Measurements from ENCODE around the gene SERPINE2.
A peak's percentile ranks its signal among the peaks of the same experiment; 100 is the strongest.

SERPINE2 gene

DNA sequence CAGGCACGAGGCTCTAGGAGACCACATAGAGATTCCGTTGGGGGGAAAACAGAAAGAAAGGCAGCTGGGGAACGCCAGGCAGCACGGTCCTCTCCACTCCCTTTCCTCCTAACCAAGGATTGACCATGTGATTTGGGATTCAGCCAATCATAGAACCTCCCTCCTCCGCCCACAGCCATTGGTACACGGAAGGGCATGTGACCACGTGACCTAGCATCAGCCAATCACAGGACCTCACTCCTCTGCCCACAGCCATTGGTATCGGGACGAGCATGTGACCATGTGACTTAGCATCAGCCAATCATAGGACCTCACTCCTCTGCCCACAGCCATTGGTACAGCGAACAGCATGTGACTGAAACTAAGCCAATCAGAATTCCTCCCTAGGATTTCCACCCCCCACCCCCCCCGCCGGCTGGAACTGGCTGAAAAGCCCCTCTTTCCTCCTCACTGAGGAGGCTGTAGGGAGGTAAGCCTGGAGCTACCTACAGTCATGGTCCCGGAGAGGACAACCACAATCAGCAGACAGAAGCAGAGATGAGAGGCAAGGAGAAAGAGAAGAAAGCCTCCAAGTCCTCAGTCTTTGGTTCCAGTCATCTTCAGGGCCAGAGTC lies 7.6 kb downstream of the SERPINE2 start:
- no peak overlapping the region for H3K4me3 ChIP-seq (ENCODE audit: low read depth, low read length)
- no peak overlapping the region for H3K27ac ChIP-seq (ENCODE audit: low read depth, low read length)
- H3K4me1 ChIP-seq (ENCODE audit: control insufficient read depth, insufficient read depth, low read length): peaks cover 26% of the 10 kb centered on the region
- H3K9ac ChIP-seq (ENCODE audit: low read depth, low read length): no peak overlapping the region
- no peaks in the 10 kb centered on the region for H3K36me3 ChIP-seq (ENCODE audit: control insufficient read depth, insufficient read depth, low read length)
- H3K9me3 ChIP-seq (ENCODE audit: control insufficient read depth, insufficient read depth, low read length): no peaks in the 10 kb centered on the region
- H3K27me3 ChIP-seq (ENCODE audit: control insufficient read depth, insufficient read depth, low read length): no peaks in the 10 kb centered on the region; the same call in 1 of the 2 replicates

GRCh38 chr2:224030786-224031185 lies 8.3 kb downstream of the SERPINE2 start:
- Histone ChIP-seq H3K9ac (ENCODE audit: low read depth, low read length) (no peak overlapping the region), H3K27ac (ENCODE audit: low read depth, low read length) (no peak overlapping the region), H3K9me3 (ENCODE audit: control insufficient read depth, insufficient read depth, low read length) (no peaks in the 10 kb centered on the region), H3K36me3 (ENCODE audit: control insufficient read depth, insufficient read depth, low read length) (no peaks in the 10 kb centered on the region), H3K27me3 (ENCODE audit: control insufficient read depth, insufficient read depth, low read length) (no peaks in the 10 kb centered on the region), H3K4me1 (ENCODE audit: control insufficient read depth, insufficient read depth, low read length) (peaks cover 33% of the 10 kb centered on the region), H3K4me3 (ENCODE audit: low read depth, low read length) (no peak overlapping the region)

GRCh38 chr2:224029876-224030275 lies 9.2 kb downstream of the SERPINE2 start:
- no peak overlapping the region for H3K4me3 ChIP-seq (ENCODE audit: low read depth, low read length)
- no peaks in the 10 kb centered on the region for H3K36me3 ChIP-seq (ENCODE audit: control insufficient read depth, insufficient read depth, low read length)
- no peak overlapping the region for H3K27ac ChIP-seq (ENCODE audit: low read depth, low read length)
- H3K9ac ChIP-seq (ENCODE audit: low read depth, low read length): no peak overlapping the region
- H3K9me3 ChIP-seq (ENCODE audit: control insufficient read depth, insufficient read depth, low read length): no peaks in the 10 kb centered on the region
- H3K27me3 ChIP-seq (ENCODE audit: control insufficient read depth, insufficient read depth, low read length): no peaks in the 10 kb centered on the region
- peaks cover 36% of the 10 kb centered on the region for H3K4me1 ChIP-seq (ENCODE audit: control insufficient read depth, insufficient read depth, low read length)

DNA sequence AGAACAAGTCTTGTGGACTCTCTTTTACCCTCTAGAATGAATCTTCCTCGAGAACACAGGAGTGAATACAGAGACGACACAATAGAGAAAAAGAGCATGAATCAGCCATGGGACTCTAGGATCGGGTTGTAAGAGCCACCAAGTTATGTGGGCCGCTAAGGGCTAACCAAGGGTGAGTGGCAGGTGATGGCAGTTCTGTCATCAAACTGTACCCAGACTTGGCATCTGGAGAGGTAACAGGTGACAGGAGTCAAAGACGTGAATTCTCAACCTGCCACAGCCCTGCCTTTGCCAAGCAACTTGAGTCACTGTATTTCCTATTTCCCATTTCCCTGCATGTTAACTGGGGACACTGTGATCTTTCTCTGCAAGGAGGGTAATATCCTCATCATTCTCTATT lies 11.2 kb downstream of the SERPINE2 start:
- no peaks in the 10 kb centered on the region for H3K36me3 ChIP-seq (ENCODE audit: control insufficient read depth, insufficient read depth, low read length)
- no peak overlapping the region for H3K27ac ChIP-seq (ENCODE audit: low read depth, low read length)
- no peak overlapping the region for H3K4me3 ChIP-seq (ENCODE audit: low read depth, low read length)
- H3K27me3 ChIP-seq (ENCODE audit: control insufficient read depth, insufficient read depth, low read length): no peaks in the 10 kb centered on the region
- H3K4me1 ChIP-seq (ENCODE audit: control insufficient read depth, insufficient read depth, low read length): peaks cover 48% of the 10 kb centered on the region
- H3K9me3 ChIP-seq (ENCODE audit: control insufficient read depth, insufficient read depth, low read length): no peaks in the 10 kb centered on the region
- H3K9ac ChIP-seq (ENCODE audit: low read depth, low read length): no peak overlapping the region

DNA sequence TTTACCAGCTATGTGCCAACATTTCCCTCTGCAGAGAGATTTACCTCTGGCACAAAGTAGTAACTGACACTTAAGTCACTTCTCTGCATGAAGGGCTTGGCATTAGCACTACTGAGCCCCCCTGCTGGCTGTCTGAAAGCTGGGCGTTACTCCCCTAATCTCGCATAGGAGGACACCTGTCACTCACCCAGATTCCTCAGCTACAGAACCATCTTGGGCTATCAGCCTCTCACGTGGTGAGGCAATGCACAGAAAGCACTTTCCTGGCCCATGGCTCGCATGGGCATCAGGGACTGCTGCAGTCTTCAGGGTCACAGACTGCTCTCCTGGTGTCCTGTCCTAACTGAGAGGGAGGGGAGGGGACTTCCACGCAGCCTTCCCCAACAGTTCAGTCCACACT lies 12.0 kb downstream of the SERPINE2 start:
- Histone ChIP-seq H3K36me3 (ENCODE audit: control insufficient read depth, insufficient read depth, low read length) (no peaks in the 10 kb centered on the region), H3K27ac (ENCODE audit: low read depth, low read length) (no peak overlapping the region), H3K9ac (ENCODE audit: low read depth, low read length) (no peak overlapping the region), H3K4me3 (ENCODE audit: low read depth, low read length) (peak overlapping the region; percentile 3; the same call in 1 of the 2 replicates), H3K4me1 (ENCODE audit: control insufficient read depth, insufficient read depth, low read length) (peaks cover 39% of the 10 kb centered on the region), H3K9me3 (ENCODE audit: control insufficient read depth, insufficient read depth, low read length) (no peaks in the 10 kb centered on the region), H3K27me3 (ENCODE audit: control insufficient read depth, insufficient read depth, low read length) (no peaks in the 10 kb centered on the region)

DNA sequence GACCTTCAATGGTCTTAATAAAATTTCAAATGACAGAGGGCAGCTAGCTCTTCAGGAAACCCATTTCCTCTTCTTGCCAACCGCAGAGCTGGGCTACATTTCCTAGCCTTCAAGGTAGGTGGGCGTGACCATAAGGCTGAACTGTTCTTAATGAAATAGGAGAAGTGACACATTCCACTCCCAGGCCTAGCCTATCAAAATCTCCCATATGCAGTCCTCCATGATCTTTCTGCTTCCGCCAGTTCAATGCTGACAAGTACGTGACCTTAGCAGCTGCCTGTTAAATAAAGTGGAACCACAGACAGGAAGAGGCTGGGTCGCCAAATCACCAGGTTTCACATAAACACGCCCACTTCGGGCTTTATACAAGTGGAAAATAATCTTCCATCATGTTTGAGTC lies 13.2 kb downstream of the SERPINE2 start:
- Histone ChIP-seq H3K9ac (ENCODE audit: low read depth, low read length) (no peak overlapping the region), H3K36me3 (ENCODE audit: control insufficient read depth, insufficient read depth, low read length) (no peaks in the 10 kb centered on the region), H3K4me1 (ENCODE audit: control insufficient read depth, insufficient read depth, low read length) (peaks cover 34% of the 10 kb centered on the region), H3K27me3 (ENCODE audit: control insufficient read depth, insufficient read depth, low read length) (no peaks in the 10 kb centered on the region), H3K27ac (ENCODE audit: low read depth, low read length) (no peak overlapping the region), H3K4me3 (ENCODE audit: low read depth, low read length) (no peak overlapping the region), H3K9me3 (ENCODE audit: control insufficient read depth, insufficient read depth, low read length) (no peaks in the 10 kb centered on the region)

DNA sequence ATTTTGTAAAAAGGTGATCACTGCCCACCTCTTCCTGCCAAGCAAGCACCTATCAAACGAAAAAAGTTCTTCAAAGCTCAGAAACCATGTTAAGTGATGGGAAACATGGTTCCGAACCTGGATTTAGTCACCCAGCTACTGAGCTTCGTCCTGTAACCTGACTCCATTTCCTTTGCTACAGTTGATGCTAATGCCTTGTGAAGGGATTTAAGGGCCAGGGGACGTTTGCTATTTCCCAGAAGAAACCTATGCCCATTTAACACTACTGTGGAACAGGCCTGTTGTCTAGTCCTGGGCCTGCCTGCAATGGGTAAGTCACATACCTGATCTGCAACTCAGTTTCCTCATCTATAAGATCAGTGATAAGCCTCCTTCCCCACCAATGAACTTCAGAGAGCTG lies 14.8 kb downstream of the SERPINE2 start:
- H3K4me1 ChIP-seq (ENCODE audit: control insufficient read depth, insufficient read depth, low read length): peaks cover 34% of the 10 kb centered on the region
- no peak overlapping the region for H3K27ac ChIP-seq (ENCODE audit: low read depth, low read length)
- H3K36me3 ChIP-seq (ENCODE audit: control insufficient read depth, insufficient read depth, low read length): no peaks in the 10 kb centered on the region
- no peaks in the 10 kb centered on the region for H3K27me3 ChIP-seq (ENCODE audit: control insufficient read depth, insufficient read depth, low read length)
- H3K9me3 ChIP-seq (ENCODE audit: control insufficient read depth, insufficient read depth, low read length): no peaks in the 10 kb centered on the region
- no peak overlapping the region for H3K9ac ChIP-seq (ENCODE audit: low read depth, low read length)
- no peak overlapping the region for H3K4me3 ChIP-seq (ENCODE audit: low read depth, low read length)

DNA sequence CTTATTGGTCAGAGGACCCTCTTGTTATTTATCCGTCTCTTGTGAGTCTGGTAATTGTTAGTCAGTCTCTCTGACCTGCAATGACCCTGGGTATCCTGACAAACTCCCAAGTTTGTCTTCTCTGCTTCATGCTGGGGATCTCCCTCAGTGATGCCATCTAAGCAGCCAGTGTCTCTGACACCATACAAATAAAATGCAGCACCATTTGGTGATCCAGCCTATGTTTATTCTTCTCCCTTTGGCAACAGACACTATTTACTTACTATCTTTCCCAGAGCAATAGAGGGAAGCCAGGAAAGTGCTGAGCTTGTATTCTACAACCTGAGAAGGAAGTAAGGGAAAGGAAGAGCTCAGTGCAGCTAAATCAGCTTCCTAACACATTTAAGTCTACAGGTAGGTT lies 15.9 kb downstream of the SERPINE2 start:
- H3K9ac ChIP-seq (ENCODE audit: low read depth, low read length): no peak overlapping the region
- H3K36me3 ChIP-seq (ENCODE audit: control insufficient read depth, insufficient read depth, low read length): no peaks in the 10 kb centered on the region
- no peaks in the 10 kb centered on the region for H3K9me3 ChIP-seq (ENCODE audit: control insufficient read depth, insufficient read depth, low read length)
- peaks cover 34% of the 10 kb centered on the region for H3K4me1 ChIP-seq (ENCODE audit: control insufficient read depth, insufficient read depth, low read length)
- no peak overlapping the region for H3K27ac ChIP-seq (ENCODE audit: low read depth, low read length)
- H3K27me3 ChIP-seq (ENCODE audit: control insufficient read depth, insufficient read depth, low read length): no peaks in the 10 kb centered on the region
- no peak overlapping the region for H3K4me3 ChIP-seq (ENCODE audit: low read depth, low read length)

DNA sequence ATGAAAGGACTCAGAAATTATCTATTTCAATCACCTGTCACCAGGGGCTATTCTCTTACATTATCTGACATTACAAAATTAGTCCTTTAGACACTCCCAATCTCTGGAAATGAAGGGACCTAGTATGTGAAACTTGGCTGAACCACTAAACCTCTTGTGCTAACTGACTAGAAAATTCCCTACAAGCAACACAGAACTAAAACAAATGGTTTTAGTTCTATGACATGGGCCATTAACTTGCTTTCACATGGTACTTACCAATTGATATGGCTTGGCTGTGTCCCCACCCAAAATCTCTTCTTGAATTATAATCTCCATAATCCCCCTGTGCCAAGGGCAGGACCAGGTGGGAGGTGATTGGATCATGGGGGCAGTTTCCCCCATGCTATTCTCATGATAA lies 16.6 kb downstream of the SERPINE2 start:
- Histone ChIP-seq H3K27ac (ENCODE audit: low read depth, low read length) (no peak overlapping the region), H3K27me3 (ENCODE audit: control insufficient read depth, insufficient read depth, low read length) (no peaks in the 10 kb centered on the region), H3K4me1 (ENCODE audit: control insufficient read depth, insufficient read depth, low read length) (peaks cover 34% of the 10 kb centered on the region), H3K9ac (ENCODE audit: low read depth, low read length) (no peak overlapping the region), H3K9me3 (ENCODE audit: control insufficient read depth, insufficient read depth, low read length) (no peaks in the 10 kb centered on the region), H3K4me3 (ENCODE audit: low read depth, low read length) (no peak overlapping the region), H3K36me3 (ENCODE audit: control insufficient read depth, insufficient read depth, low read length) (no peaks in the 10 kb centered on the region)

- Histone ChIP-seq H3K9ac (ENCODE audit: low read depth, low read length) (no peak overlapping the region), H3K36me3 (ENCODE audit: control insufficient read depth, insufficient read depth, low read length) (no peaks in the 10 kb centered on the region), H3K9me3 (ENCODE audit: control insufficient read depth, insufficient read depth, low read length) (no peaks in the 10 kb centered on the region), H3K27ac (ENCODE audit: low read depth, low read length) (no peak overlapping the region), H3K4me1 (ENCODE audit: control insufficient read depth, insufficient read depth, low read length) (peaks cover 14% of the 10 kb centered on the region), H3K4me3 (ENCODE audit: low read depth, low read length) (no peak overlapping the region), H3K27me3 (ENCODE audit: control insufficient read depth, insufficient read depth, low read length) (no peaks in the 10 kb centered on the region)
Observed at GRCh38 chr2:224020523-224020922, 18.6 kb downstream of the SERPINE2 start.

- Histone ChIP-seq H3K9ac (ENCODE audit: low read depth, low read length) (no peak overlapping the region), H3K9me3 (ENCODE audit: control insufficient read depth, insufficient read depth, low read length) (no peaks in the 10 kb centered on the region), H3K27ac (ENCODE audit: low read depth, low read length) (no peak overlapping the region), H3K36me3 (ENCODE audit: control insufficient read depth, insufficient read depth, low read length) (no peaks in the 10 kb centered on the region), H3K4me1 (ENCODE audit: control insufficient read depth, insufficient read depth, low read length) (no peaks in the 10 kb centered on the region), H3K27me3 (ENCODE audit: control insufficient read depth, insufficient read depth, low read length) (no peaks in the 10 kb centered on the region), H3K4me3 (ENCODE audit: low read depth, low read length) (no peak overlapping the region)
Observed at GRCh38 chr2:224017957-224018356, 21.1 kb downstream of the SERPINE2 start.

- Histone ChIP-seq H3K27me3 (ENCODE audit: control insufficient read depth, insufficient read depth, low read length) (no peaks in the 10 kb centered on the region), H3K9me3 (ENCODE audit: control insufficient read depth, insufficient read depth, low read length) (no peaks in the 10 kb centered on the region), H3K4me3 (ENCODE audit: low read depth, low read length) (no peak overlapping the region), H3K27ac (ENCODE audit: low read depth, low read length) (no peak overlapping the region), H3K4me1 (ENCODE audit: control insufficient read depth, insufficient read depth, low read length) (no peaks in the 10 kb centered on the region), H3K9ac (ENCODE audit: low read depth, low read length) (no peak overlapping the region), H3K36me3 (ENCODE audit: control insufficient read depth, insufficient read depth, low read length) (no peaks in the 10 kb centered on the region)
Observed at GRCh38 chr2:224016963-224017362, 22.1 kb downstream of the SERPINE2 start.
